GM18517 (cell line): Measurements from ENCODE around the gene NXF3.
"Not testable (repeated sequence)": the region's sequence is repeated elsewhere in the genome, so short reads cannot be mapped to it uniquely, and the experiment has no call there.

Source experiments
- ATAC-seq: cut with Tn5 transposase; IDR thresholded peaks from one replicate; pipeline ENCODE4 v1.9.1; 2021; ENCODE audit warnings: mild to moderate bottlenecking, moderate library complexity; ENCODE audit not compliant: unreplicated experiment

The NXF3 gene

DNA sequence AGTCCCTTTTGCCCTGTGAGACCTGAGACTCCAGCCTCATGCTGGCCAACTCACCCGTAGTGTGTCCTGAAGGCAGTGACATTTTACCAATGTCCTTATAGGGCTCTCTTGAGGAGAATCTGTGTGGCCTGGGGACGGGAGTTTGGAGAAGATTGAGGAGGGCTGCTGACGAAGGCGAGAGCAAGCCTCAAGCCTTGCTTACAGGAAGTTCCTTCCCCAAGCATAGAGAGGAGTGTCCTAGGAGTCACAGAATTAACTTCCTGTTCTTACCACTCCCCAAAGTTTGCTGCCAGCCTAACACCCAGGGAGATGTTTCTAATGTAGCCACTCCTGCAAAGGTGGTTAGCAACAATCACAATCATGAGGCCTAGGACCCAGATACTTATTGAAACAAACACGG lies at the start of gene NXF3:
TSS of gene NXF3 (minus strand) at position 202 of the 400 bp plus-strand sequence. CDS start at position 82, 120 bp downstream.
- no peak for ATAC-seq

GRCh38 chrX:103136528-103136927 lies 43.6 kb upstream of the NXF3 start:
- ATAC-seq, result not testable (repeated sequence)

DNA sequence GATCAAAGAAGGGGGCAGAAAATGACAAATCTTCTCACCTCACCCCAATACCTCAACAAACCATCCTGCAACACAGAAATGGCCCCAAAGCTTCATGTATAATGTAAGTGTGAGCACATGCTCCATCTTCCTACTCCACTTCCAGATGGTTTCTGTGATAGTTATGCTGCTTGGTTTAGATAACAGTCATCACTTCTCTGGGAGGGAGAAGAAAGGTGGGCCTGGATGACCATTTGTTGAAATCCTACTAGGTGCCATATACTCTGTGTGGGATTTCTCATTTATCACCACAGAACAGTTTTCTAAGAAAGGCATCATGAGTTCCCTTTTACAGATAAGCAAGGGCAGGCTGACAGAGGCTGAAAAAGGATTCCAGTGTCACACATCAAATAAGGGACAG lies 31.3 kb upstream of the NXF3 start:
- no peak for ATAC-seq

- ATAC-seq, result no peak
Measured at GRCh38 chrX:103120748-103121147, 27.8 kb upstream of the NXF3 start.

GRCh38 chrX:103116970-103117369 lies 24.0 kb upstream of the NXF3 start:
- not testable (repeated sequence) for ATAC-seq

DNA sequence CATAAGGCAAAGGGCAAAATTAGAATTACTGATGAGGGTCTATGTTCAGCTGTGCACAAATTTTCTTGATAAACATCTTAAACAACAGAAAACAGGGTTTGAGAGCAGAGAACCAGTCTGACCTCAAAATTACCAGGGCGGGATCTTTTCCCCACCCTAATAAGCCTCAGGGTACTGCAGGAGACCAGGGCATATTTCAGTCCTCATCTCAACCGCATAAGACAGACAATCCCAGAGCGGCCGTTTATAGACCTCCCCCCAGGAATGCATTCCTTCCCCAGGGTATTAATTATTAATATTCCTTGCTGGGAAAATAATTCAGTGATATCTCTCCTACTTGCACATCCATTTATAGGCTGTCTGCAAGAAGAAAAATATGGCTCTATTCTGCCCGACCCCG lies 16.6 kb upstream of the NXF3 start:
- ATAC-seq, result not testable (repeated sequence)

GRCh38 chrX:103107836-103108235 lies 14.9 kb upstream of the NXF3 start:
- ATAC-seq, result no peak

DNA sequence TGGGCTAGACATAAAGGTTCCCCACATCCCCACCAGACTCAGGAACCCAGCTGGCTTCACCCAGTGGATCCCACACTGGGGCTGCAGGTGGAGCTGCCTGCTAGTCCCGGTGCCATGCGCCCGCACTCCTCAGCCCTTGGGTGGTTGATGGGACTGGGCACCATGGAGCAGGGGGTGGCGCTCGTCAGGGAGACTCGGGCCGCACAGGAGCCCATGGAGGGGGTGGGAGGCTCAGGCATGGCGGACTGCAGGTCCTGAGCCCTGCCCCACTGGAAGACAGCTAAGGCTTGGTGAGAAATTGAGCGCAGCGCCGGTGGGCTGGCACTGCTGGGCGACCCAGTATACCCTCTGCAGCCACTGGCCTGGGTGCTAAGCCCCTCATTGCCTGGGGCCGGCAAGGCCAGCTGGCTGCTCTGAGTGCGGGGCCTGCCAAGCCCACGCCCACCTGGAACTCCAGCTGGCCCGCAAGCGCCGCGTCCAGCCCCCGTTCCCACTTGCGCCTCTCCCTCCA lies 14.3 kb upstream of the NXF3 start:
- ATAC-seq, result not testable (repeated sequence)

DNA sequence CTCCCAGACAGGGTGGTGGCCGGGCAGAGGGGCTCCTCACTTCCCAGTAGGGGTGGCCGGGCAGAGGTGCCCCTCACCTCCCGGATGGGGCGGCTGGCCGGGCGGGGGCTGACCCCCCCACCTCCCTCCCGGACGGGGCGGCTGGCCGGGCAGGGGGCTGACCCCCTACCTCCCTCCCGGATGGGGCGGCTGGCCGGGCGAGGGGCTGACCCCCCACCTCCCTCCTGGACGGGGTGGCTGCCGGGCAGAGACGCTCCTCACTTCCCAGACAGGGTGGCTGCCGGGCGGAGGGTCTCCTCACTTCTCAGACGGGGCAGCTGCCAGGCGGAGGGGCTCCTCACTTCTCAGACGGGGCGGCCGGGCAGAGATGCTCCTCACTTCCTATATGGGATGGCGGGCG lies 11.4 kb upstream of the NXF3 start:
- not testable (repeated sequence) for ATAC-seq

GRCh38 chrX:103103866-103104265 lies 10.9 kb upstream of the NXF3 start:
- ATAC-seq, result not testable (repeated sequence)

DNA sequence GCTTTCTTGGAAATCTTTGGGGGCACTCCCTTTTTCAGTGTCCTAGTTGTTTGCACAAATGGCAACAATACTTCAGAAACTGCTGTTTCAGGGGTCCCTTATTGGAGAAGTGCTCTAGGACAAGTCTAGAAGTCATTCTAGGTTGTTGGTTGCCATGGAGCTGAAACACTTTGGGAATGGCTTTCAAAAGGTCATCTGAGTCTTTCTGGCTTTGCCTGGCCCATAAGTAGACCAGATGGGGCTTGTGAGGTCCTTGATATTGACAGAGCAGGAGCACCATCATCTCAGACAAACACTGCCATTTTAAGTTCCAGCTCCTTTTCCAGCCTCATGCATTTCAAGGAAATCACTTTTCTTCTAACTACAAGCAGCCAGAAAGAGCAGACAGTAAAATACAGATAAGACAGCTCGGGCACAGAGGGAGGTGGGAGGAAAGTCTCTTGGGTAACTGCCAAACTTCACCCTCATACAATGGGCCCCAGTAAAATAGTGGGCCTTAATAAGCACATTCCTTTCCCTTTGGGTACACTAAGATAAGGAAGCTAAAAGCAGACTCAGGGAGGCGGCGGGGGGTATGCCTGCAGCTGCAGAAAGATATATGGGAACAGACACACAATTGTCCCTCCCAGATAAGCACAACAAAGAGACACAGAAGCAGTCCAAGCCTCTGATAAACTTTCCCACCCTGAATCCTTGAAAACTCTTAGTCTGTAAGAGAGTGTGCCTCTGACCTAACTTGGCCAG lies 8.5 kb upstream of the NXF3 start:
- no peak for ATAC-seq

DNA sequence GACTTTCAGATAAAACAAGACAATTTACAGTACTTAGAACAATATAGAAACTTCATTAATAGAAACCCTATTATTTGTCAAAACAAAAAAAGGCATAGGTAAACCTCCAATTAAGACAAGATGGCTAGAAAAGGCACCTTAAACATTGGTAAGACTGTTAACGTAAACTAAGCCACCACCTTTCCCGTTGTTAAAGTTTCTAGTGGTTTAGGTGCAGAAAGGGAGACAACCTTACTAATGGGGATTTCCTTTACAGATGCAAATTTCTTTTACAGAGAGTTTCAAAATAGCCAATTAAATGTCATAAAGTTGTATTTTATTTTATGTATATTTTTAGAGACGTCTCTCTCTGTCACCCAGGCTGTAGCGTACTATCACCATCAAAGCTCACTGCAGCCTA lies 7.5 kb upstream of the NXF3 start:
- ATAC-seq, result no peak

- ATAC-seq, result no peak
Measured at GRCh38 chrX:103099691-103100090, 6.7 kb upstream of the NXF3 start.

DNA sequence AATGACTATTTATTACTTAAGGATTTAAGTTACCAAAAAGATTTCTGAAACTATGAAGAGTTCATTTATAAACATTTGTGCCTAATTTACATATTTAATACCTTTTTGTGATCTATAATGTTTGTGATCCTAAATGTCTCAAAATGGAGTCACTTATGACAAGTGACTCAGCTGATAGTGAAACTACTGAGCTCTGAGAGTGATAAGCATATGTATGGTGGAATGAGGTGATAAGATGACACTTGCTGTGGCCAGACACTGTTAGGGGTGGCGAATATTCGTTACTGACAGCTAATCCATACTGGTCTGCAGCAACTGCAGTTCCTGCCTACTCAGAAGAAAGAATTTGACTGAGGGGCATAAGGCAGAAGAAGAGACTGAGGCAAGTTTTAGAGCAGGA lies 5.5 kb upstream of the NXF3 start:
- no peak for ATAC-seq

DNA sequence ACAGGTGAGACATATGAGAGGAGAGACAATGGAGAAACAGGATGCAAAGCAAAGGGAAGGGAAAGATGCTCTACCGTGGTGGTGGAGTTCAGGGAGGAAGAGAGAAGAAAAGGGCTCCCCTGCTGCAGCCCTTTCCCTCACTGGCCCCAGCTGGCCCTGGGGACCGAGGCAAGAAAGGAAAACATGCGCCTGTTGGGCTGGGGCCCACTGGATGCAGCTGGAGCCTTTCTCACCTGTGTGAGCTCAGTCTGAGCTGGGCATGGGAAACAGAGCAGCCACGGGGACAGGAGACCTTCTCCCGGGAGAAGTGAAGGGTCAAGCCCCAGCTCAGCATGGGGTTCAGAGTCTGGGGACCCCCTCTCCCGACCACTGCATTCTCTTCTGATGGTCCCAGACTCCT lies 11.9 kb downstream of the NXF3 start:
- no peak for ATAC-seq

GRCh38 chrX:103073467-103073866 lies 19.5 kb downstream of the NXF3 start:
- no peak for ATAC-seq

DNA sequence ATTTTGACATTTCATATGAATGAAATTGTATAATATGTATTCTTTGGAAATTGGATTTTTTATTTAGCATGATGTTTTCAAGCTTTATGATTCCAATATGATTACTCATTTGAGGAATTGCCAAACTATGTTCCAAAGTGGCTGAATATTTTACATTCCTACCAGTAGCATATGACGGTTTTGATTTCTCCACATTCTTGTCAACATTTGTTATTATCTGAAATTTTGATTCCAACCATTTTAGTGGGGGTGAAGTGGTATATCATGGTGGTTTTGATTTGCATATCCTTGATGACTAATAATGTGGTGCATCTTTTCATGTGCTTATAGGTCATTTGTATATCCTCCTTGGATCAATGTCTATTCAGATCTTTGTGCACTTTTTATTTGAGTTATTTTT lies 26.3 kb downstream of the NXF3 start:
- ATAC-seq, result no peak

GRCh38 chrX:103063918-103064434 lies 29.0 kb downstream of the NXF3 start, which contains the start of gene BEX1:
TSS of gene BEX1 (minus strand) at chrX:103064171. CDS start at chrX:103063274, 897 bp downstream.
- ATAC-seq, result no peak

DNA sequence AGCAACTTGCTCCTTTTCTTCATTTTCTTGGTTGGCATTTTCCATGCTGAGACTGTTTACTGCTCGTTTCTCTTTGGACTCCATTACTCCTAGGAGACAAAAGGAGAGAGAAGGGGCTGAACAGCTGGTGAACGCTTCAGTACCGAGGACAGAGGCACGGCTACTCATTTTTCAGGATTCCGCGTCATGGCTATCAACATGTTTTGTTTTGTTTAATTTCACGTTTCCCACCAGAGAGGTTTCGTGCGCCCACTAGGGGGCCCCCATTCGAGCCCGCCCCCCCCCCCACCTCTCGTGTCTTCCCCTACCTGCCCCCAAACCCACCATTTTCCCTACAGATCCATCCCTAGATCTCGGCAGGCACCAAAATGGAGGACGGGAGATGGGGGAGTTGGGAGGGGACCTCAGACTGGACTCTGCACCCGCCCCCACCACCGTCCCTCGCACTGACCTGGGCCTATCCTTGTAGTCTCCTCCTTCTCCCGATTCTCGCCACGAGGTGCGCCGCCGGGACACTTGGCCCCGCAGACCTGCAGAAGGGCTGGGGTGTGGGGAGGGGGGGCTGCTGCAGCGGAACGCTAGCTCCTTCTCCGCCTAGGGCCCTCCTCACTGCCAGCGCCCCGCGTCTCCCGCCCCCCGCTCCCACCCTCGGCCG lies 29.6 kb downstream of the NXF3 start:
- no peak for ATAC-seq

DNA sequence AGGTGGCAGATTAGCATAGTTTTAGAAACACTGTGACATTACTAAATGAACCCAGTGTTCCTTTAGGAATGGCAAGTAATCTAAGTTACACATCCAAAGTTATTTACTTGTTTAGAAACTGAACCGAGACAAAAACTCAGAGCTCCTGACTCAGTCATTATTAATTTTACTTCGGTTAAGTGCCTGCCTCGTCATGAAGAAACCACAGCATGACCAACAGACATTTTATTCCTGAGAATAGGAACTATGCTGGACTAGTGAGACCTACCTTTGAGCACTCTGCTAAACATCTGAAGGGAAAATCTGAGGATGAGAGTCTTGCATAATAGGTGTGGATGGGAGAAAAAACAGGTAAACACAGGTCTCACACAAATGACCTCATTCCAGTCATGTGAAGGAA lies 31.5 kb downstream of the NXF3 start:
- no peak for ATAC-seq

DNA sequence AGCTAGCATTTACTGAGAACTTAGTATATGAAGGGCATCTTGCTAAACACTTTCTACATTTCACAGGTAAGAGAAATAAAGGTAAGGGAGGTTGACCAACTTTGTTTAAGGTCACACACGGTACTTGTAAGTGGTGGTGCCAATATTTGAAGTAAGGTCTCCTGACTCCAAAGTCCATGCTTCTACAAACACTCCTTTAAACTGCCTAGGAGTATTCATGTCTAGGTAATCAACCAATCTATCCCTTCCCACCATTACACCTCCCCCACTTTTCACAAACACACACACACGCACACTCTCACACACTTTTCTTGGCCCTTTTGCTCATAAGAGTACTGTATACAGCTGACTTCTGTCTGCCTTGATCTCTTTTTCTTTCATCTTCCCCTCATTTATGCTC lies 36.0 kb downstream of the NXF3 start:
- ATAC-seq, result no peak

- ATAC-seq, result no peak
Measured at GRCh38 chrX:103052625-103053024, 40.3 kb downstream of the NXF3 start.
